Adipocyte (in vitro differentiated cells): ENCODE measurements around the gene CWC27.

Experiments
- DNase-seq: peaks from one replicate; pipeline ENCODE4 v3.0.0-alpha.2; 2015; ENCODE audit warnings: low read depth
- H3K27me3 ChIP-seq: replicated peaks from 2 replicates; pipeline ENCODE4 v1.7.0; 2013; ENCODE audit warnings: mild to moderate bottlenecking, low read length, moderate library complexity; ENCODE audit not compliant: control insufficient read depth, insufficient read depth
- H3K36me3 ChIP-seq: 2 replicates; pipeline ENCODE4 v1.7.0; 2013; ENCODE audit warnings: low read length, mild to moderate bottlenecking, moderate library complexity; ENCODE audit not compliant: control insufficient read depth, insufficient read depth, severe bottlenecking
- H3K4me1 ChIP-seq: 2 replicates; pipeline ENCODE4 v1.7.0; 2013; ENCODE audit warnings: mild to moderate bottlenecking, low read length, moderate library complexity; ENCODE audit not compliant: control insufficient read depth, insufficient read depth
- H3K4me3 ChIP-seq: 2 replicates; pipeline ENCODE4 v1.7.0; 2013; ENCODE audit warnings: mild to moderate bottlenecking, low read length, moderate library complexity
- H3K9ac ChIP-seq: 2 replicates; pipeline ENCODE4 v1.7.0; 2013; ENCODE audit warnings: mild to moderate bottlenecking, low read length, moderate library complexity
- H3K9me3 ChIP-seq: 2 replicates; pipeline ENCODE4 v1.7.0; 2013; ENCODE audit warnings: mild to moderate bottlenecking, low read length, moderate library complexity; ENCODE audit not compliant: control insufficient read depth

CWC27 gene

GRCh38 chr5:64978546-64978945 is 209.8 kb downstream of the CWC27 start:
- Histone ChIP-seq H3K9ac (no peak overlapping the region), H3K4me3 (no peak overlapping the region), H3K9me3 (no peaks in the 10 kb centered on the region), H3K36me3 (peaks cover 3% of the 10 kb centered on the region), H3K27me3 (no peaks in the 10 kb centered on the region), H3K4me1 (peaks cover 12% of the 10 kb centered on the region)
- no peak for DNase-seq

GRCh38 chr5:64979531-64979930 is 210.8 kb downstream of the CWC27 start:
- Histone ChIP-seq H3K9ac (no peak overlapping the region), H3K4me1 (peaks cover 12% of the 10 kb centered on the region), H3K4me3 (no peak overlapping the region), H3K9me3 (no peaks in the 10 kb centered on the region), H3K27me3 (no peaks in the 10 kb centered on the region), H3K36me3 (peaks cover 3% of the 10 kb centered on the region)
- no peak for DNase-seq

- Histone ChIP-seq H3K9me3 (no peaks in the 10 kb centered on the region), H3K9ac (no peak overlapping the region), H3K27me3 (no peaks in the 10 kb centered on the region), H3K4me3 (no peak overlapping the region), H3K36me3 (peaks cover 3% of the 10 kb centered on the region), H3K4me1 (peaks cover 13% of the 10 kb centered on the region)
- DNase-seq: no peak
Measured at GRCh38 chr5:64980176-64980575, 211.4 kb downstream of the CWC27 start.

GRCh38 chr5:64987768-64988167 is 219.0 kb downstream of the CWC27 start:
- DNase-seq: no peak
- Histone ChIP-seq H3K36me3 (no peaks in the 10 kb centered on the region), H3K4me1 (peaks cover 15% of the 10 kb centered on the region), H3K4me3 (peak overlapping the region; percentile 6), H3K9ac (no peak overlapping the region), H3K27me3 (no peaks in the 10 kb centered on the region), H3K9me3 (peaks cover 10% of the 10 kb centered on the region)

- DNase-seq: no peak
- Histone ChIP-seq H3K36me3 (no peaks in the 10 kb centered on the region), H3K4me3 (no peak overlapping the region), H3K4me1 (peaks cover 14% of the 10 kb centered on the region), H3K27me3 (no peaks in the 10 kb centered on the region), H3K9ac (no peak overlapping the region), H3K9me3 (no peaks in the 10 kb centered on the region)
Measured at GRCh38 chr5:65009207-65009606, 240.5 kb downstream of the CWC27 start.

- no peak for DNase-seq
Measured at GRCh38 chr5:65010841-65011240, 242.1 kb downstream of the CWC27 start.

GRCh38 chr5:65012301-65012892 is 243.7 kb downstream of the CWC27 start:
- Histone ChIP-seq H3K36me3 (no peaks in the 10 kb centered on the region), H3K9me3 (no peaks in the 10 kb centered on the region), H3K4me1 (peaks cover 26% of the 10 kb centered on the region), H3K27me3 (no peaks in the 10 kb centered on the region), H3K9ac (no peak overlapping the region), H3K4me3 (no peak overlapping the region)
- DNase-seq: no peak

More at GRCh38 chr5:65010841-65011240, 242.1 kb downstream of the CWC27 start:
- H3K36me3 ChIP-seq: no peaks in the 10 kb centered on the region
- H3K27me3 ChIP-seq: no peaks in the 10 kb centered on the region
- no peaks in the 10 kb centered on the region for H3K9me3 ChIP-seq
- no peak overlapping the region for H3K9ac ChIP-seq
- no peak overlapping the region for H3K4me3 ChIP-seq
- H3K4me1 ChIP-seq: peaks cover 29% of the 10 kb centered on the region

GRCh38 chr5:65013166-65013565 is 244.4 kb downstream of the CWC27 start:
- H3K27me3 ChIP-seq: no peaks in the 10 kb centered on the region
- no peak for DNase-seq
- no peaks in the 10 kb centered on the region for H3K36me3 ChIP-seq
- no peak overlapping the region for H3K4me3 ChIP-seq
- H3K9ac ChIP-seq: no peak overlapping the region
- H3K4me1 ChIP-seq: peaks cover 32% of the 10 kb centered on the region
- H3K9me3 ChIP-seq: no peaks in the 10 kb centered on the region

GRCh38 chr5:65014769-65015168 is 246.0 kb downstream of the CWC27 start:
- Histone ChIP-seq H3K9me3 (no peaks in the 10 kb centered on the region), H3K9ac (peak overlapping the region; percentile 65), H3K4me3 (peak overlapping the region; percentile 60), H3K4me1 (peaks cover 34% of the 10 kb centered on the region), H3K36me3 (no peaks in the 10 kb centered on the region), H3K27me3 (no peaks in the 10 kb centered on the region)
- DNase-seq: no peak

GRCh38 chr5:65015767-65016166 is 247.0 kb downstream of the CWC27 start:
- H3K4me1 ChIP-seq: peaks cover 36% of the 10 kb centered on the region
- no peaks in the 10 kb centered on the region for H3K27me3 ChIP-seq
- H3K4me3 ChIP-seq: no peak overlapping the region
- H3K9me3 ChIP-seq: no peaks in the 10 kb centered on the region
- DNase-seq: no peak
- no peak overlapping the region for H3K9ac ChIP-seq
- H3K36me3 ChIP-seq: no peaks in the 10 kb centered on the region

- Histone ChIP-seq H3K9ac (no peak overlapping the region), H3K4me1 (peaks cover 41% of the 10 kb centered on the region), H3K36me3 (no peaks in the 10 kb centered on the region), H3K4me3 (no peak overlapping the region), H3K9me3 (no peaks in the 10 kb centered on the region), H3K27me3 (no peaks in the 10 kb centered on the region)
- DNase-seq: peak; percentile 53
Measured at GRCh38 chr5:65017636-65018035, 248.9 kb downstream of the CWC27 start.

- peaks cover 32% of the 10 kb centered on the region for H3K4me1 ChIP-seq
- no peak overlapping the region for H3K4me3 ChIP-seq
- no peak for DNase-seq
- H3K9ac ChIP-seq: no peak overlapping the region
- no peaks in the 10 kb centered on the region for H3K9me3 ChIP-seq
- H3K36me3 ChIP-seq: no peaks in the 10 kb centered on the region
- no peaks in the 10 kb centered on the region for H3K27me3 ChIP-seq
Measured at GRCh38 chr5:65018763-65019162, 250.0 kb downstream of the CWC27 start.
